ENCODE measurements around the gene BANK1.

GRCh38 chr4:102089850-102090621 lies 299.5 kb downstream of the BANK1 start:
- no peak for TF ChIP-seq EZH2 (IDR thresholded peaks at IDR 0.05; ENCODE audit: borderline replicate concordance, insufficient read depth, low read depth, low read length, poor library complexity, severe bottlenecking)
- TF ChIP-seq CTCF (IDR thresholded peaks at IDR 0.05), result no peak

All from B cell (primary cell).